ENCODE data around the gene PRR7.
A peak's percentile ranks its signal among the peaks of the same experiment; 100 is the strongest.

The PRR7 gene

GRCh38 chr5:177486256-177486655 is 39.6 kb downstream of the PRR7 start:
- DNase-seq: no peak

- no peak for DNase-seq
These were observed 40.5 kb downstream of the PRR7 start for GRCh38 chr5:177487144-177487543.

- no peak for DNase-seq
These were observed 41.4 kb downstream of the PRR7 start for GRCh38 chr5:177487975-177488374.

- no peak for DNase-seq
These were observed 42.6 kb downstream of the PRR7 start for GRCh38 chr5:177489119-177489716.

- DNase-seq: no peak
These were observed 43.8 kb downstream of the PRR7 start for GRCh38 chr5:177490311-177490991.

- DNase-seq: no peak
These were observed 44.4 kb downstream of the PRR7 start for GRCh38 chr5:177490992-177491391.

GRCh38 chr5:177491429-177491945 is 44.9 kb downstream of the PRR7 start:
- no peak for DNase-seq

GRCh38 chr5:177491983-177492746 is 45.6 kb downstream of the PRR7 start:
- no peak for DNase-seq

- no peak for DNase-seq
These were observed 46.2 kb downstream of the PRR7 start for GRCh38 chr5:177492841-177493240.

GRCh38 chr5:177493795-177494345 is 47.3 kb downstream of the PRR7 start:
- no peak for DNase-seq

GRCh38 chr5:177494346-177495195 is 48.0 kb downstream of the PRR7 start:
- peak in 1 of 2 experiments; percentile 34 for DNase-seq

GRCh38 chr5:177495243-177496060 is 48.8 kb downstream of the PRR7 start:
- DNase-seq: no peak

- no peak for DNase-seq
These were observed 49.6 kb downstream of the PRR7 start for GRCh38 chr5:177496070-177496726.

GRCh38 chr5:177496727-177497291 is 50.2 kb downstream of the PRR7 start:
- DNase-seq: peak in 1 of 2 experiments; percentile 80

GRCh38 chr5:177497292-177498012 is 50.8 kb downstream of the PRR7 start, which contains the start of gene PDLIM7:
Gene PDLIM7 (minus strand): TSS chr5:177497604. CDS start chr5:177496512, 1,092 bp downstream.
- peak; percentile 66 to 97 for DNase-seq

GRCh38 chr5:177498013-177498787 is 51.6 kb downstream of the PRR7 start:
- no peak for DNase-seq

- no peak for DNase-seq
These were observed 53.2 kb downstream of the PRR7 start for GRCh38 chr5:177499842-177500241.

- DNase-seq: peak; percentile 52 to 86
These were observed 54.3 kb downstream of the PRR7 start for GRCh38 chr5:177500685-177501522.
